K562 (cell line): ENCODE results near the gene ORM1. TPM values are rescaled to one million over a fixed set of nuclear protein-coding genes. Genes with fewer than 3 reads are reported as not detected.

Experiments
- ATAC-seq: fragments of 200-7000 bp; cut with Tn5 transposase; 3 replicates; pipeline ENCODE4 v1.9.1; 2020; ENCODE audit warnings: moderate library complexity
- BruUV-seq: library from RNA; stranded (reverse); fragments of 400-500 nt; replicated peaks from 2 replicates; lab custom pipeline; 2021; lab: Mats Ljungman, UMichigan
- CTCF ChIA-PET: fragments of 300-600 bp; formaldehyde crosslinking; extraction: SDS; loops from one replicate; lab custom pipeline; 2021; ENCODE audit warnings: low intra/inter-chr PET ratio; lab: Yijun Ruan, JAX
- POLR2A ChIA-PET: fragments of 300-600, 350-650 bp; sonication (Branson Sonifier 250); formaldehyde crosslinking; extraction: SDS; loops from one replicate; lab custom pipeline; 2021; ENCODE audit warnings: antibody characterized with exemption, inconsistent platforms; lab: Yijun Ruan, JAX
- DNase-seq, 4 experiments: peaks; one replicate each; pipeline versions ENCODE4 v3.0.0 to v3.0.0-alpha.2; 2011 to 2018; ENCODE audit warnings: low spot score in 3 of 4, mixed read lengths in 3 of 4; ENCODE audit errors: extremely low read depth in 1 of 4
- FAIRE-seq: peaks from 2 replicates; lab custom pipeline; 2011; peaks lifted over from hg19 to GRCh38; lab: Jason Lieb, UNC
- H2AFZ ChIP-seq: 2 replicates; pipeline ENCODE4 v1.6.0; 2011; ENCODE audit warnings: low read depth, low read length, control low read depth, inconsistent platforms
- H3K27ac ChIP-seq: fragments of 200-600 bp; 3 replicates; pipeline ENCODE4 v1.8.0; 2011; ENCODE audit warnings: low read depth, mild to moderate bottlenecking, control low read depth, inconsistent platforms, low read length, moderate library complexity, mixed read lengths; ENCODE audit errors: extremely low read depth
- H3K27me3 ChIP-seq, 2 experiments: fragments of 300-600 bp in 1 of 2; 2 replicates in 1 of 2; 3 replicates in 1 of 2; pipeline versions ENCODE4 v1.6.0 to v1.8.0; 2011; ENCODE audit warnings: inconsistent platforms in 2 of 2, low read length in 2 of 2, mild to moderate bottlenecking in 1 of 2, mixed read lengths in 1 of 2, moderate library complexity in 1 of 2; ENCODE audit not compliant: control insufficient read depth in 2 of 2, insufficient read depth in 2 of 2
- H3K36me3 ChIP-seq: fragments of 300-600 bp; 3 replicates; pipeline ENCODE4 v1.8.0; 2011; ENCODE audit warnings: mild to moderate bottlenecking, low read length, inconsistent platforms; ENCODE audit not compliant: control insufficient read depth, insufficient read depth
- H3K4me1 ChIP-seq, 2 experiments: fragments of 200-600 bp in 1 of 2; replicated peaks in 1 of 2; 2 replicates in 1 of 2; 3 replicates in 1 of 2; pipeline versions ENCODE4 v1.5.1 to v1.8.0; 2011; ENCODE audit warnings: inconsistent platforms in 2 of 2, low read length in 2 of 2, mild to moderate bottlenecking in 1 of 2, mixed read lengths in 1 of 2, moderate library complexity in 1 of 2; ENCODE audit not compliant: control insufficient read depth in 2 of 2, insufficient read depth in 2 of 2
- H3K4me2 ChIP-seq: 2 replicates; pipeline ENCODE4 v1.6.1; 2011; ENCODE audit warnings: low read length, control low read depth, inconsistent platforms, mixed read lengths; ENCODE audit not compliant: insufficient read depth
- H3K4me3 ChIP-seq: fragments of 200-600 bp; sonication (generic), shearing (Covaris generic); 2 replicates; pipeline ENCODE4 v1.5.1; 2016; ENCODE audit warnings: control low read depth, inconsistent platforms
- H3K79me2 ChIP-seq: fragments of 200-600 bp; 3 replicates; pipeline ENCODE4 v1.8.0; 2011; ENCODE audit warnings: low read length, inconsistent platforms; ENCODE audit not compliant: control insufficient read depth, insufficient read depth
- H3K9ac ChIP-seq, 2 experiments: 2 replicates each; pipeline versions ENCODE4 v1.6.0 to v1.6.1; 2011; ENCODE audit warnings: low read depth in 2 of 2, low read length in 2 of 2, control low read depth in 1 of 2, inconsistent platforms in 1 of 2, mild to moderate bottlenecking in 1 of 2, mixed read lengths in 1 of 2; ENCODE audit not compliant: insufficient read depth in 1 of 2
- H3K9me1 ChIP-seq: one replicate; pipeline ENCODE4 v1.6.0; 2011; ENCODE audit warnings: inconsistent platforms, mild to moderate bottlenecking, low read length, moderate library complexity; ENCODE audit not compliant: control insufficient read depth, insufficient read depth
- H3K9me3 ChIP-seq: replicated peaks from 2 replicates; pipeline ENCODE4 v1.5.1; 2011; ENCODE audit warnings: low read depth, low read length, inconsistent platforms; ENCODE audit not compliant: control insufficient read depth, insufficient read depth
- H4K20me1 ChIP-seq: replicated peaks from 2 replicates; pipeline ENCODE4 v1.6.1; 2011; ENCODE audit warnings: low read length, inconsistent platforms, mixed read lengths; ENCODE audit not compliant: control insufficient read depth, insufficient read depth
- POLR3G ChIP-seq: IDR thresholded peaks from 2 replicates; pipeline ENCODE4 v1.6.1; 2011; ENCODE audit not compliant: insufficient read length, insufficient replicate concordance; ENCODE audit errors: extremely low read depth
- PRMT5 ChIP-seq: sonication (generic); formaldehyde crosslinking; IDR thresholded peaks from 2 replicates; pipeline ENCODE4 v1.5.0; 2020; ENCODE audit warnings: missing genetic modification reagents
- SOX6 ChIP-seq: fragments of 450-650 bp; IDR thresholded peaks from 2 replicates; pipeline ENCODE4 v1.6.1; 2014; ENCODE audit warnings: mild to moderate bottlenecking
- TEAD1 ChIP-seq, 2 experiments: fragments of 450-650 bp in 1 of 2; sonication (generic) in 1 of 2; formaldehyde crosslinking; IDR thresholded peaks; 2 replicates each; pipeline versions ENCODE4 v1.4.0 to v1.8.0; 2020 to 2022; ENCODE audit warnings: mild to moderate bottlenecking in 2 of 2, missing genetic modification reagents in 1 of 2
- ZNF12 ChIP-seq: sonication (generic); formaldehyde crosslinking; IDR thresholded peaks from 2 replicates; pipeline ENCODE4 v1.4.0; 2020; ENCODE audit warnings: mild to moderate bottlenecking, missing genetic modification reagents
- ZNF24 ChIP-seq: fragments of 450-650 bp; IDR thresholded peaks from 2 replicates; pipeline ENCODE4 v1.6.1; 2016
- ZNF699 ChIP-seq: fragments of 250-450 bp; sonication (Bioruptor Pico); IDR thresholded peaks from 2 replicates; pipeline ENCODE4 v1.8.0; 2021; ENCODE audit warnings: mild to moderate bottlenecking, moderate library complexity; ENCODE audit not compliant: insufficient replicate concordance
- WGBS: fragments of 100-300 bp; shearing (Covaris generic); methylation state at CpG from one replicate; pipeline ENCODE4 v1.1.6; 2016; ENCODE audit warnings: low coverage, mixed read lengths; ENCODE audit not compliant: insufficient coverage; ENCODE audit errors: missing lambda C conversion rate; 5-methylcytosine and 5-hydroxymethylcytosine counted together
- in situ Hi-C: fragments of 300-500 bp; cut with MboI; formaldehyde crosslinking; loops from 4 replicates; pipeline ENCODE4 v1.15.0; 2018; ENCODE audit warnings: inconsistent platforms, mixed read lengths
- intact Hi-C: fragments of 100-400 bp; cut with micrococcal nuclease; formaldehyde crosslinking; loops from 2 replicates; pipeline ENCODE4 v1.14.2; 2022
- polyA plus RNA-seq, 8 experiments: library from polyadenylated mRNA; depleted of rRNA in 4 of 8; stranded (reverse) in 5 of 8; unstranded in 3 of 8; fragments of >200 nt; fragmentation: Nextera tagmentation in 2 of 8; fragmentation: Illumina TruSeq in 1 of 8; extraction: Ambion mirVana in 2 of 8; extraction: Trizol in 1 of 8; gene quantifications; 2 replicates each; pipeline versions ENCODE4 v1.2.1 to v1.2.3, GENCODE V29; 2011 to 2014; ENCODE audit warnings: inconsistent platforms in 1 of 8, missing spikeins in 1 of 8
- total RNA-seq, 7 experiments: library from RNA; depleted of rRNA in 6 of 7; stranded (reverse); fragments of >200 nt in 6 of 7; fragmentation: Illumina TruSeq in 2 of 7; extraction: Trizol in 2 of 7; gene quantifications; 2 replicates each; pipeline versions ENCODE4 v1.2.1 to v1.2.3, GENCODE V29; 2011 to 2021; ENCODE audit warnings: low replicate concordance in 1 of 7

The ORM1 gene
- total and polyA plus RNA-seq, 9 of the 15 experiments (the other 6 are each of a cell fraction or from before 2014, with no cell fraction given): 2.9 TPM; not detected in 8

- Histone ChIP-seq H3K9ac (no peak overlapping the region), H3K4me3 (no peak overlapping the region), H2AFZ (no peak overlapping the region), H3K9me1 (no peaks in the 10 kb centered on the region), H3K79me2 (no peaks in the 10 kb centered on the region), H3K27ac (no peak overlapping the region), H3K4me1 (peaks cover 5 to 11% of the 10 kb centered on the region in 2 experiments; a peak in 4 of 5 replicates), H3K9me3 (no peaks in the 10 kb centered on the region), H3K36me3 (peaks cover 18% of the 10 kb centered on the region; the same call in 2 of the 3 replicates), H3K4me2 (no peak overlapping the region), H3K27me3 (no peaks in the 10 kb centered on the region), H4K20me1 (0 out of 2 replicates have a peak, but pooled peaks cover 4% of the 10 kb centered on the region)
- no peak for FAIRE-seq
- TF ChIP-seq ZNF24 (peak; percentile 25; the same call in 1 of the 2 replicates), ZNF699 (CRISPR knock-in tag) (no peak)
- CTCF ChIA-PET: no interaction called here
- ATAC-seq: no peak
- POLR2A ChIA-PET: interaction anchor here (1.3 kb wide), 1 partner anchor 10 kb away, joined by 3 read pairs; no protein-coding TSS in a partner anchor
- intact Hi-C loops (no loop called here), in situ Hi-C loops (no loop called here)
- no peak for DNase-seq
- whole genome bisulfite sequencing: 73% methylated on average over 11 of the region's 11 CpGs
- no TSS peak for BruUV-seq
Measured at GRCh38 chr9:114344188-114344566, 21.3 kb downstream of the ORM1 start.

DNA sequence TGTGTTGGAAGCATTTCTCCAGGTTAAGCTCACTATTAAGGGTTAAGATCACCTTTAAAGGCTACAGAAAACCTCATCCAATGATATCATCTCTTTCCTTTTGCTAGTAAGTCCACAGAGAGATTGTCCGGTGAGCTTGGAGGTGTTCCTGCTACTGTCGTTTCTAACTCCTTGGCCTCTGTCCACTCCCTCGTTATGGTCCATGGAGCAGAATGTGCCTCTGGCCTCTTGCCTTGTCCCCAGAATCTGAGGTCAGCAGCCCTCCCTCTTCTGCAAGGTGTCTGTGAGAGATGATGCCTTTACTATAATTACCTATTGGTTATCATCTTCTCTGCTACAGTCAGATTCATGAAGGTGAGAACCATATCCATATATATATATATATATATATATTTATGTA lies 21.8 kb downstream of the ORM1 start:
- Histone ChIP-seq H3K27me3 (no peaks in the 10 kb centered on the region), H3K9me3 (no peaks in the 10 kb centered on the region), H3K4me1 (peaks cover 10 to 14% of the 10 kb centered on the region in 2 experiments; a peak in 4 of 5 replicates), H3K36me3 (peaks cover 18% of the 10 kb centered on the region; the same call in 2 of the 3 replicates), H3K9ac (no peak overlapping the region), H2AFZ (no peak overlapping the region), H3K4me3 (no peak overlapping the region), H3K9me1 (no peaks in the 10 kb centered on the region), H3K79me2 (no peaks in the 10 kb centered on the region), H4K20me1 (0 out of 2 replicates have a peak, but pooled peaks cover 4% of the 10 kb centered on the region), H3K4me2 (no peak overlapping the region), H3K27ac (no peak overlapping the region)
- no peak for ATAC-seq
- in situ Hi-C loops: no loop called here
- CTCF ChIA-PET: no interaction called here
- DNase-seq: no peak
- 52% methylated on average over 3 of the region's 3 CpGs for WGBS
- BruUV-seq: no TSS peak
- no peak for FAIRE-seq
- TF ChIP-seq ZNF24 (no peak), POLR3G (no peak), PRMT5 (CRISPR knock-in tag) (no peak), TEAD1 (CRISPR knock-in tag; IDR thresholded peaks at IDR 0.05) (no peak), SOX6 (no peak), ZNF12 (CRISPR knock-in tag) (no peak)
- intact Hi-C loops: no loop called here
- POLR2A ChIA-PET: interaction anchor here (0.6 to 1.3 kb wide), 2 partner anchors 10 to 42 kb away, joined by 3 read pairs; no protein-coding TSS in a partner anchor
